GM18870 (cell line): ENCODE results near the gene TRAPPC13.
"Not testable (repeated sequence)": the region's sequence is repeated elsewhere in the genome, so short reads cannot be mapped to it uniquely, and the experiment has no call there.

Experiments
- ATAC-seq: cut with Tn5 transposase; IDR thresholded peaks from one replicate; pipeline ENCODE4 v1.9.1; 2021; ENCODE audit warnings: moderate library complexity; ENCODE audit not compliant: unreplicated experiment

The TRAPPC13 gene

GRCh38 chr5:65624571-65625555 is at the start of gene TRAPPC13, which contains the start of gene SHLD3:
TSS of gene TRAPPC13 (plus strand) at chr5:65625027. CDS start at chr5:65625061, 34 bp downstream.
TSS of gene SHLD3 (plus strand) at chr5:65625027. CDS start at chr5:65629588, 4,561 bp downstream.
- ATAC-seq = peak; percentile 76

- ATAC-seq = no peak
These were observed 47.7 kb upstream of the TRAPPC13 start for GRCh38 chr5:65577141-65577540.

GRCh38 chr5:65588694-65589093 is 36.1 kb upstream of the TRAPPC13 start:
- ATAC-seq = no peak

- ATAC-seq = not testable (repeated sequence)
These were observed 23.1 kb upstream of the TRAPPC13 start for GRCh38 chr5:65601761-65602160.

GRCh38 chr5:65611524-65611923 is 13.3 kb upstream of the TRAPPC13 start:
- ATAC-seq = no peak

- ATAC-seq = no peak
These were observed 12.4 kb upstream of the TRAPPC13 start for GRCh38 chr5:65612298-65612907.

GRCh38 chr5:65620021-65620420 is 4.8 kb upstream of the TRAPPC13 start:
- no peak for ATAC-seq

- ATAC-seq = not testable (repeated sequence)
These were observed 2.9 kb upstream of the TRAPPC13 start for GRCh38 chr5:65621961-65622360.

- ATAC-seq = no peak
These were observed 1.3 kb upstream of the TRAPPC13 start for GRCh38 chr5:65623482-65623881.

- ATAC-seq = peak; percentile 85
These were observed 729 bp upstream of the TRAPPC13 start, which contains the start of gene TRIM23 for GRCh38 chr5:65624025-65624570. TSS of gene TRIM23 (minus strand) at chr5:65624333. CDS start at chr5:65624274, 59 bp downstream.

- no peak for ATAC-seq
These were observed 916 bp downstream of the TRAPPC13 start for GRCh38 chr5:65625743-65626142.

- ATAC-seq = no peak
These were observed 6.2 kb downstream of the TRAPPC13 start for GRCh38 chr5:65630981-65631380.

GRCh38 chr5:65640240-65640639 is 15.4 kb downstream of the TRAPPC13 start:
- ATAC-seq = no peak

- ATAC-seq = no peak
These were observed 22.1 kb downstream of the TRAPPC13 start for GRCh38 chr5:65646938-65647337.

- ATAC-seq = no peak
These were observed 23.1 kb downstream of the TRAPPC13 start for GRCh38 chr5:65647941-65648340.

GRCh38 chr5:65651144-65651543 is 26.3 kb downstream of the TRAPPC13 start:
- ATAC-seq = no peak

GRCh38 chr5:65654713-65655112 is 29.9 kb downstream of the TRAPPC13 start:
- ATAC-seq = no peak

GRCh38 chr5:65663804-65664521 is 39.1 kb downstream of the TRAPPC13 start:
- ATAC-seq = no peak

GRCh38 chr5:65668696-65669095 is 43.9 kb downstream of the TRAPPC13 start:
- no peak for ATAC-seq

GRCh38 chr5:65672796-65673195 is 48.0 kb downstream of the TRAPPC13 start:
- no peak for ATAC-seq

- ATAC-seq = no peak
These were observed 49.9 kb downstream of the TRAPPC13 start for GRCh38 chr5:65674749-65675148.
